Measurements from ENCODE around the gene DMD. TPM values are rescaled to one million over a fixed set of nuclear protein-coding genes. Genes with fewer than 3 reads are reported as not detected.

The DMD gene
- total and polyA plus RNA-seq, 2 of the 13 experiments (the other 11 are each of a cell fraction or from before 2014, with no cell fraction given): 17.6 to 25.9 TPM

GRCh38 chrX:31884535-31884934 lies 1326.8 kb downstream of the DMD start:
- in situ Hi-C loops (cut with HindIII; ENCODE audit: extremely low pct_ligation_motif_present, low pct_unique_long_range_greater_than_20kb) (no loop called here), intact Hi-C loops (cut with micrococcal nuclease; ENCODE audit: unreplicated experiment) (no loop called here)
- Histone ChIP-seq H3K9ac (ENCODE audit: insufficient read depth, low read depth, low read length) (no peak overlapping the region), H3K4me3 (replicated peaks in 1 of 3; ENCODE audit: insufficient read depth in 1 of 3, low read depth in 2 of 3, low read length in 3 of 3) (no peak overlapping the region), H4K20me1 (ENCODE audit: insufficient read depth, low read length) (no peaks in the 10 kb centered on the region), H2AFZ (ENCODE audit: low read length) (no peak overlapping the region), H3K36me3 (replicated peaks in 1 of 2; ENCODE audit: control insufficient read depth in 1 of 2, insufficient read depth in 2 of 2, low read length in 2 of 2) (no peaks in the 10 kb centered on the region), H3K27me3 (ENCODE audit: control insufficient read depth in 1 of 2, insufficient read depth in 2 of 2, low read length in 2 of 2) (no peaks in the 10 kb centered on the region), H3K9me3 (ENCODE audit: low read length) (no peaks in the 10 kb centered on the region), H3K79me2 (ENCODE audit: insufficient read depth, low read length) (no peaks in the 10 kb centered on the region), H3K27ac (ENCODE audit: extremely low read length, insufficient read depth, low read length) (no peak overlapping the region), H3K4me1 (ENCODE audit: insufficient read depth, low read length) (no peaks in the 10 kb centered on the region), H3K4me2 (ENCODE audit: low read depth, low read length) (no peak overlapping the region)
- ATAC-seq: no peak
- BruUV-seq (replicated peaks): no TSS peak
- CTCF ChIA-PET (ENCODE audit: low intra/inter-chr PET ratio, low total read pairs): no interaction called here
- WGBS (ENCODE audit: low lambda C conversion rate): 68% methylated on average over 2 of the region's 2 CpGs
- POLR2A ChIA-PET: no interaction called here
- FAIRE-seq: no peak
- TF ChIP-seq HOXA9 (CRISPR knock-in tag; IDR thresholded peaks at IDR 0.05; ENCODE audit: borderline replicate concordance): no peak
- peak; percentile 52; the same call in 1 of the 2 replicates for TF ChIP-seq CEBPB (IDR thresholded peaks at IDR 0.05; ENCODE audit: borderline replicate concordance, low read depth, low read length)
- DNase-seq (ENCODE audit: low spot score): no peak

- POLR2A ChIA-PET: no interaction called here
- H3K27ac ChIP-seq (ENCODE audit: extremely low read length, insufficient read depth, low read length): no peak overlapping the region
- H4K20me1 ChIP-seq (ENCODE audit: insufficient read depth, low read length): no peaks in the 10 kb centered on the region
- TF ChIP-seq EED (CRISPR knock-in tag; IDR thresholded peaks at IDR 0.05) (no peak), KDM1A (CRISPR knock-in tag; IDR thresholded peaks at IDR 0.05) (no peak), TAF15 (IDR thresholded peaks at IDR 0.05; ENCODE audit: low read depth, low read length, poor library complexity, severe bottlenecking) (no peak), ZNF704 (CRISPR knock-in tag; IDR thresholded peaks at IDR 0.05; ENCODE audit: borderline replicate concordance) (no peak), MTF1 (CRISPR knock-in tag; IDR thresholded peaks at IDR 0.05) (no peak), ZNF350 (CRISPR knock-in tag; IDR thresholded peaks at IDR 0.05; ENCODE audit: borderline replicate concordance, low read depth) (no peak), ZSCAN30 (CRISPR knock-in tag; IDR thresholded peaks at IDR 0.05) (no peak)
- CTCF ChIA-PET (ENCODE audit: low intra/inter-chr PET ratio, low total read pairs): no interaction called here
- no TSS peak for BruUV-seq (replicated peaks)
- DNase-seq (ENCODE audit: low spot score) (no peak), FAIRE-seq (no peak), ATAC-seq (no peak)
- in situ Hi-C loops (cut with HindIII; ENCODE audit: extremely low pct_ligation_motif_present, low pct_unique_long_range_greater_than_20kb) (no loop called here), intact Hi-C loops (cut with micrococcal nuclease; ENCODE audit: unreplicated experiment) (no loop called here)
- H3K9ac ChIP-seq (ENCODE audit: insufficient read depth, low read depth, low read length): no peak overlapping the region
- no peak overlapping the region for H3K4me2 ChIP-seq (ENCODE audit: low read depth, low read length)
- no peak overlapping the region for H3K4me3 ChIP-seq (replicated peaks in 1 of 3; ENCODE audit: insufficient read depth in 1 of 3, low read depth in 2 of 3, low read length in 3 of 3)
- no peaks in the 10 kb centered on the region for H3K4me1 ChIP-seq (ENCODE audit: insufficient read depth, low read length)
- no peaks in the 10 kb centered on the region for H3K27me3 ChIP-seq (ENCODE audit: control insufficient read depth in 1 of 2, insufficient read depth in 2 of 2, low read length in 2 of 2)
- whole genome bisulfite sequencing (ENCODE audit: low lambda C conversion rate): 0% methylated on average over 2 of the region's 2 CpGs
- H2AFZ ChIP-seq (ENCODE audit: low read length): no peak overlapping the region
- H3K79me2 ChIP-seq (ENCODE audit: insufficient read depth, low read length): no peaks in the 10 kb centered on the region
- H3K9me3 ChIP-seq (ENCODE audit: low read length): no peaks in the 10 kb centered on the region
- no peaks in the 10 kb centered on the region for H3K36me3 ChIP-seq (replicated peaks in 1 of 2; ENCODE audit: control insufficient read depth in 1 of 2, insufficient read depth in 2 of 2, low read length in 2 of 2)
These were observed 1339.3 kb downstream of the DMD start for GRCh38 chrX:31872007-31872406.

Measured in HepG2 (cell line).